ENCODE results near the gene LDHAL6A. TPM values are rescaled to one million over a fixed set of nuclear protein-coding genes. Genes with fewer than 3 reads are reported as not detected.
A peak's percentile ranks its signal among the peaks of the same experiment; 100 is the strongest.

The LDHAL6A gene
- polyA plus RNA-seq, 2 donors: not detected

DNA sequence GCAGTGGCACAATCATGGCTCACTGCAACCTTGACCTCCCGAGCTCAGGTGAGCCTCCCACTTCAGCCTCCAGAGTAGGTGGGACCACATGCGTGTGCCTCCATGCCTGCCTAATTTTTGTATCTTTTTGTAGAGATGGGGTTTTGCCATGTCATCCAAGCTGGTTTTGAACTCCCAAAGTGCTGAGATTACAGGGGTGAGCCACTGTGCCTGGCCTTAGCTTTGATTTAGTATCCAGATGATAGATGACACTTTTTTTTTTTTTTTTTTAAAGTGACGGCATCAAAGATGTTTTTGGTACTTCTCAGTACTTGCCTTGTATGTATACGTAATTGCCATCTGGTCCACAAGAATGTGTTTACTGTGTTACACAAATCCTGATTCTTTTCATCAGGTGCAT is 23.4 kb downstream of the LDHAL6A start:
- Histone ChIP-seq H3K27ac (ENCODE audit: low read depth in 2 of 2, low read length in 1 of 2) (no peak overlapping the region), H3K36me3 (ENCODE audit: control insufficient read depth in 2 of 2, insufficient read depth in 2 of 2, low read length in 1 of 2) (peaks cover 9 to 23% of the 10 kb centered on the region in 2 donors), H3K27me3 (ENCODE audit: control insufficient read depth in 1 of 2, insufficient read depth in 2 of 2, low read length in 2 of 2) (no peaks in the 10 kb centered on the region), H3K9me3 (ENCODE audit: control insufficient read depth in 2 of 2, insufficient read depth in 1 of 2, low read depth in 1 of 2, low read length in 1 of 2) (no peaks in the 10 kb centered on the region), H3K4me1 (ENCODE audit: control insufficient read depth in 2 of 2, insufficient read depth in 2 of 2, low read length in 1 of 2) (no peaks in the 10 kb centered on the region), H3K4me3 (ENCODE audit: low read depth in 1 of 2, low read length in 2 of 2) (no peak overlapping the region)
- 93 to 95% methylated on average over 4 of the region's 4 CpGs for WGBS, 2 donors

DNA sequence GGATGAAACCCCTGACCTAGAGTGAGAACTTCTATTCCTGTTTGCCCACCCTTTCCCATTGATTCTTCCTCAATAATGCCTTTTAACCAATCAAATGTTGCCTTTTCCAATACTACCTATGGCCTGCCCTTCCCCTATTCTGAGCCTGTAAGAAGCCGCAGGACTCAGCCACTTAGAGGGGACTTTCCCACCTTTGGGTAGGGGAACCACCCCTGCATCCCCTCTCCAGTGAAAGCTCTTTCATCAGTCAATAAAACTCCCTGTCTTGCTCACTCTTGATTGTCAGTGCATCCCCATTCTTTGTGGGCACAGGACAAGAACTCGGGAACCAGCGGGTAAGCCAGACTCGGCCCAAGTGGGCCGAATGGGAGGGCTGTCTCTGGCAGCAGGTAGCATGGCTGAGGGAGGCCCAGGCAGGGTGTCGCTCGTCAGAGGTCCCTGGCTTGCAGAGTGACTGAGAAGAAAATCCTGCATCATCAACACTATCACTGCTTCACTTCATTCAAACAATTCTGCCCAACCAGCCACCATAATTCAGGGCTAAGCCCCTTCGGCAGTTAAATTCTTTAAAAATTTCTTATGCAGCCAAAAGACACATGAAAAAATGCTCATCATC is 30.4 kb downstream of the LDHAL6A start:
- Histone ChIP-seq H3K4me1 (ENCODE audit: control insufficient read depth in 2 of 2, insufficient read depth in 2 of 2, low read length in 1 of 2) (peaks cover 0 to 4% of the 10 kb centered on the region in 2 donors), H3K9me3 (ENCODE audit: control insufficient read depth in 2 of 2, insufficient read depth in 1 of 2, low read depth in 1 of 2, low read length in 1 of 2) (no peaks in the 10 kb centered on the region), H3K27ac (ENCODE audit: low read depth in 2 of 2, low read length in 1 of 2) (no peak overlapping the region), H3K4me3 (ENCODE audit: low read depth in 1 of 2, low read length in 2 of 2) (no peak overlapping the region), H3K27me3 (ENCODE audit: control insufficient read depth in 1 of 2, insufficient read depth in 2 of 2, low read length in 2 of 2) (no peaks in the 10 kb centered on the region), H3K36me3 (ENCODE audit: control insufficient read depth in 2 of 2, insufficient read depth in 2 of 2, low read length in 1 of 2) (peaks cover 4 to 22% of the 10 kb centered on the region in 2 donors)
- WGBS, 2 donors: 94 to 96% methylated on average over 8 of the region's 8 CpGs

DNA sequence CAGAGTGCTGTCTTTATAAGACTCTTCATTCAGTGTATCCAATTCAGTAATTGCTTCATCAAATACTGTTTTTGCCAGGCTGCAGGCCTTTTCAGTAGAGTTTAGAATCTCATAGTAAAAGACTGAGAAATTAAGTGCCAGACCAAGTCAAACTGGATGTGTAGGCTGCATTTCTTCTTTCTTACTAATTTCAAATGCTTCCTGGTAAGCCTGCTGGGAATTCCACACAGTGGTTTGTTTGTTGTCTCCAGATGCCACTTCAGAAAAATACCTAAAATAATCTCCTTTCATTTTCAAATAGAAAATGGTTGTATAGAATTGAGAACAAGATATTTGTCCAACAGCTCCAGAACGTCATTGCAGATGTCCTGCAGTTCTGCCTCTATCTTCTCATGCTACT is 34.7 kb downstream of the LDHAL6A start:
- Histone ChIP-seq H3K27ac (ENCODE audit: low read depth in 2 of 2, low read length in 1 of 2) (peak overlapping the region in 1 of 2 donors; percentile 44), H3K4me3 (ENCODE audit: low read depth in 1 of 2, low read length in 2 of 2) (no peak overlapping the region)

DNA sequence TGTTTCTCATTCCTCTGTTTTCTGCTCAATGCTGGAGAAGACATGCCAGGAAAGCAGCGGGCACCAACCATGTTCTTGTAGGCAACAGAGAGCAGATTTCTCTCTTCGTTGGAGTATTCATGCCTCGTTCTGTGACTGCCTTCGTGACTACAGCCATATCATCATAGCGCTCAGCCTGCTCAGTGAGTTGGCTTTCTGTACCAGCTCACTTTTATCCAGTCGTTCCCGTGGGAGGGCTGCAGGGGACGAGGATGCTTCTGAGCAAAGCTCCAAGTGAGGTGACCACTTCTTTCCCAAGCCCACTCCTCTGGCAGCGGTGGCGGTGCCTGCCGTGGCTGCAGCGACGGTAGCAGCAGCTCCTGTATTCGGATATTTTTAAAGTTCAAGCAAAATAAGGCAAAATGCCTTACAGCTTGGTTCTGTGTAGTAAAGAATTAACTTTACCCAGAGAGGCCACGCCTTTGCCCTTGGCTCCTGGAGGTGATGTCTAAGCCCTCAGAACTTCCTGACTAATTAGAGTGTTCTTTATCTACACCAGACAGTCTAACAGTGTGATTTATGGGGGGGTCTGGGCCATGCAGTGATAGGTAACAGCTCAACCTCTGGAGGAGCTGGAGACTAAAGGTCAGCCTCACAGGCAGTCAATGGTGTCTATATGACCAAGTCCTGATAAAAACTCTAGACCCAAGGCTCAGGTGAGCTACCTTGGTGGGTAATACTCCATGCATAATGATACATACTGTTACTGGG is 35.3 kb downstream of the LDHAL6A start:
- peaks cover 0 to 4% of the 10 kb centered on the region in 2 donors for H3K4me1 ChIP-seq (ENCODE audit: control insufficient read depth in 2 of 2, insufficient read depth in 2 of 2, low read length in 1 of 2)
- H3K27ac ChIP-seq (ENCODE audit: low read depth in 2 of 2, low read length in 1 of 2): peak overlapping the region in 1 of 2 donors; percentile 44
- 85 to 93% methylated on average over 15 of the region's 15 CpGs for WGBS, 2 donors
- no peaks in the 10 kb centered on the region for H3K27me3 ChIP-seq (ENCODE audit: control insufficient read depth in 1 of 2, insufficient read depth in 2 of 2, low read length in 2 of 2)
- no peaks in the 10 kb centered on the region for H3K9me3 ChIP-seq (ENCODE audit: control insufficient read depth in 2 of 2, insufficient read depth in 1 of 2, low read depth in 1 of 2, low read length in 1 of 2)
- no peak overlapping the region for H3K4me3 ChIP-seq (ENCODE audit: low read depth in 1 of 2, low read length in 2 of 2)
- peaks cover 0 to 14% of the 10 kb centered on the region in 2 donors for H3K36me3 ChIP-seq (ENCODE audit: control insufficient read depth in 2 of 2, insufficient read depth in 2 of 2, low read length in 1 of 2)

More for the DNA sequence above, 34.7 kb downstream of the LDHAL6A start:
- Histone ChIP-seq H3K9me3 (ENCODE audit: control insufficient read depth in 2 of 2, insufficient read depth in 1 of 2, low read depth in 1 of 2, low read length in 1 of 2) (no peaks in the 10 kb centered on the region), H3K36me3 (ENCODE audit: control insufficient read depth in 2 of 2, insufficient read depth in 2 of 2, low read length in 1 of 2) (peaks cover 0 to 15% of the 10 kb centered on the region in 2 donors), H3K27me3 (ENCODE audit: control insufficient read depth in 1 of 2, insufficient read depth in 2 of 2, low read length in 2 of 2) (no peaks in the 10 kb centered on the region), H3K4me1 (ENCODE audit: control insufficient read depth in 2 of 2, insufficient read depth in 2 of 2, low read length in 1 of 2) (peaks cover 0 to 4% of the 10 kb centered on the region in 2 donors)
- WGBS, 2 donors: 80 to 87% methylated on average over 1 of the region's 1 CpG

DNA sequence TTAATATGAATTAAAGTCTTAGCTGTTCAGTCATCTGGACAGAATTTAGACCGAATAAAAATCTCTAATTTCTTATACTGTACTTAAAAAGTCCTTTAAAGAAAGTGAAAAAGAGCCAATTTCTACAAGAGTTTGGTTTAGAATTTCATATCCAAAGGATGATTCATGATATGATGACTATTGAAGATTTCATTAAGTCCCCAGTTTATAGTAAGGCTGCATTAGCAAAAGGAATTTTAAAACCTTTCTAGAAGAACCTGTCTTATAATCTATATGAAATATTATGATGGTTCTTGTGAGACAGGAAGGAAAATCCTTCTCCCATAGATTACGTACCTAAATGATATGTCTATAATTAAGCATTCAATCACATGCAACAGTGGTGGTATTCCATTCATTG is 36.3 kb downstream of the LDHAL6A start:
- peaks cover 0 to 4% of the 10 kb centered on the region in 2 donors for H3K4me1 ChIP-seq (ENCODE audit: control insufficient read depth in 2 of 2, insufficient read depth in 2 of 2, low read length in 1 of 2)
- H3K9me3 ChIP-seq (ENCODE audit: control insufficient read depth in 2 of 2, insufficient read depth in 1 of 2, low read depth in 1 of 2, low read length in 1 of 2): no peaks in the 10 kb centered on the region
- no peak overlapping the region for H3K4me3 ChIP-seq (ENCODE audit: low read depth in 1 of 2, low read length in 2 of 2)
- WGBS, 2 donors: 86 to 92% methylated on average over 2 of the region's 2 CpGs
- H3K27me3 ChIP-seq (ENCODE audit: control insufficient read depth in 1 of 2, insufficient read depth in 2 of 2, low read length in 2 of 2): no peaks in the 10 kb centered on the region
- H3K27ac ChIP-seq (ENCODE audit: low read depth in 2 of 2, low read length in 1 of 2): no peak overlapping the region
- H3K36me3 ChIP-seq (ENCODE audit: control insufficient read depth in 2 of 2, insufficient read depth in 2 of 2, low read length in 1 of 2): peaks cover 0 to 16% of the 10 kb centered on the region in 2 donors

DNA sequence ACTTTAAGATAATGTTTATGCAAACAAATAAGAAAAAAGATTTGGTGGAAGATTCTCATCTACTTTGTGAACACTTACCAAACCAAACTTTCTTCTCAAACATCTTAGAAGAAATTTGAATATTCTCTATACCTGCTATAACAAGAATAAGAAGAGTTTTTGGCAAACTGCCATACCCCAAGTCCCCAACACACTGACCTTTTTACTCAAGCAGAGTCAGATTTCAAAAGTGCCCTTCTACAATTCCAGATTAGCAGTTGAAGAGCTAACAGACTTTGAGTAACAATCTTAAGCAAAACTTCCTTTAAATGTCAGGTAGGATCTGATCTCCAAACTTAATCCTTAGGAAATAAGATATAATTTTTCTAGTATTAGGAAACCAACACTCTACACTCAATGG is 37.2 kb downstream of the LDHAL6A start:
- peak overlapping the region in 1 of 2 donors; percentile 42 for H3K27ac ChIP-seq (ENCODE audit: low read depth in 2 of 2, low read length in 1 of 2)

DNA sequence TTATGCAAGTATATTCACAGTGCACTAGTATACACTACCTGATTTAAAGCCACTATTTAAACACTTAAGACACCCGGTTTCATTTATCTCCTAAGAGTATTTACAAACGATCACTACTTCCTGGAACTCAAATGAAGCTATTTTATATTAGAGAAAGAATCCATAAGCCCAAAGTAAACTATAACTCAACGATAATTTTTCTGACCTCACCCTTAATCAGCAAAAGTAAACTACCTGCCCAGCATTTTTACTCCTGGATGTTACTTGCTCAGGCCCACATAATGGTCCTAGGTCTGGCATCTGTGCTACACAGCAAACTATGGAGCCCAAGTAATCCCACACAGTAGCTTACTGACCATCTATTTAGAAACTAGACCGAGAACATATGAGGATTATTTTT is 37.7 kb downstream of the LDHAL6A start:
- Histone ChIP-seq H3K4me3 (ENCODE audit: low read depth in 1 of 2, low read length in 2 of 2) (no peak overlapping the region), H3K36me3 (ENCODE audit: control insufficient read depth in 2 of 2, insufficient read depth in 2 of 2, low read length in 1 of 2) (peaks cover 5 to 15% of the 10 kb centered on the region in 2 donors), H3K27ac (ENCODE audit: low read depth in 2 of 2, low read length in 1 of 2) (peak overlapping the region in 1 of 2 donors; percentile 22), H3K9me3 (ENCODE audit: control insufficient read depth in 2 of 2, insufficient read depth in 1 of 2, low read depth in 1 of 2, low read length in 1 of 2) (no peaks in the 10 kb centered on the region), H3K4me1 (ENCODE audit: control insufficient read depth in 2 of 2, insufficient read depth in 2 of 2, low read length in 1 of 2) (peaks cover 0 to 4% of the 10 kb centered on the region in 2 donors), H3K27me3 (ENCODE audit: control insufficient read depth in 1 of 2, insufficient read depth in 2 of 2, low read length in 2 of 2) (no peaks in the 10 kb centered on the region)
- 54 to 56% methylated on average over 4 of the region's 4 CpGs for WGBS, 2 donors

More for the DNA sequence above, 37.2 kb downstream of the LDHAL6A start:
- Histone ChIP-seq H3K9me3 (ENCODE audit: control insufficient read depth in 2 of 2, insufficient read depth in 1 of 2, low read depth in 1 of 2, low read length in 1 of 2) (no peaks in the 10 kb centered on the region), H3K4me3 (ENCODE audit: low read depth in 1 of 2, low read length in 2 of 2) (no peak overlapping the region), H3K36me3 (ENCODE audit: control insufficient read depth in 2 of 2, insufficient read depth in 2 of 2, low read length in 1 of 2) (peaks cover under 1 to 16% of the 10 kb centered on the region in 2 donors), H3K27me3 (ENCODE audit: control insufficient read depth in 1 of 2, insufficient read depth in 2 of 2, low read length in 2 of 2) (no peaks in the 10 kb centered on the region), H3K4me1 (ENCODE audit: control insufficient read depth in 2 of 2, insufficient read depth in 2 of 2, low read length in 1 of 2) (peaks cover 0 to 4% of the 10 kb centered on the region in 2 donors)

DNA sequence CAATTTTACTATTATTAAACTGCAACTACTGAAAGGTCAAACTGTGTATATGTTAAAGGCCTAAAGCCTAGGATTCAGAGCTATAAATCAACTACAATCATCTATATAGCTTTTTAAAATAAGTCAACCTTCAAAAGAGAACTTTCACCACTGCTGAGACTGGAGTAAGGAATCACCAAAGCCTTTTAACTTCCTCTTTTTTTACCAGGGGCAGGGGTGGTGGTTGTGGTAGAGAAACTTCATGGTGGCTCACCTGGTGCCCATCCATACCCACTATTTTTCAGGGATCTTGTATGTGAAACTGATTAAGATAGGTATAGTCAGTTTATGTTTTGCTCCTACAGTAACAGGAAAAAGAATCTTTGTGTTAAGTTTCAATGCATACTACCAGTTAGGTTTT is 39.6 kb downstream of the LDHAL6A start:
- Histone ChIP-seq H3K4me1 (ENCODE audit: control insufficient read depth in 2 of 2, insufficient read depth in 2 of 2, low read length in 1 of 2) (peaks cover 0 to 4% of the 10 kb centered on the region in 2 donors), H3K36me3 (ENCODE audit: control insufficient read depth in 2 of 2, insufficient read depth in 2 of 2, low read length in 1 of 2) (peaks cover 6 to 10% of the 10 kb centered on the region in 2 donors), H3K9me3 (ENCODE audit: control insufficient read depth in 2 of 2, insufficient read depth in 1 of 2, low read depth in 1 of 2, low read length in 1 of 2) (no peaks in the 10 kb centered on the region)

DNA sequence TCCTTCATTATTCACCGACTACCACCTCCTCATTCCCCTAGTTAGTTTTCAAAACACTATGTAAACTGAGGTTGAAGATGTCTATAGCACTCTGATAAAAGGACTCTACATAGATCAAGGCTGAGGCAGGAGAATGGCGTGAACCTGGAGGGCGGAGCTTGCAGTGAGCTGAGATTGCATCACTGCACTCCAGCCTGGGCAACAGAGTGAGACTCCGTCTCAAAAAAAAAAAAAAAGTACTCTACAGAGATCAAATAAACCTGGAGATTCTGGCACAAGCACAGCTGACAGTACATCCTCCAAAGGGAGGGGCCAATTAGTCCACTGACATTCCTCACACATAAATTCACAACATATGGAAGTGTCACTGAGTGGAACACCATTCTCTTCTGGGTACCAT is 40.0 kb downstream of the LDHAL6A start:
- H3K27me3 ChIP-seq (ENCODE audit: control insufficient read depth in 1 of 2, insufficient read depth in 2 of 2, low read length in 2 of 2): no peaks in the 10 kb centered on the region
- peaks cover 6 to 8% of the 10 kb centered on the region in 2 donors for H3K36me3 ChIP-seq (ENCODE audit: control insufficient read depth in 2 of 2, insufficient read depth in 2 of 2, low read length in 1 of 2)
- H3K4me1 ChIP-seq (ENCODE audit: control insufficient read depth in 2 of 2, insufficient read depth in 2 of 2, low read length in 1 of 2): peaks cover 0 to 2% of the 10 kb centered on the region in 2 donors
- no peaks in the 10 kb centered on the region for H3K9me3 ChIP-seq (ENCODE audit: control insufficient read depth in 2 of 2, insufficient read depth in 1 of 2, low read depth in 1 of 2, low read length in 1 of 2)
- H3K4me3 ChIP-seq (ENCODE audit: low read depth in 1 of 2, low read length in 2 of 2): no peak overlapping the region
- H3K27ac ChIP-seq (ENCODE audit: low read depth in 2 of 2, low read length in 1 of 2): no peak overlapping the region
- WGBS, 2 donors: 80 to 82% methylated on average over 4 of the region's 4 CpGs

More for the DNA sequence above, 39.6 kb downstream of the LDHAL6A start:
- Histone ChIP-seq H3K27me3 (ENCODE audit: control insufficient read depth in 1 of 2, insufficient read depth in 2 of 2, low read length in 2 of 2) (no peaks in the 10 kb centered on the region), H3K27ac (ENCODE audit: low read depth in 2 of 2, low read length in 1 of 2) (no peak overlapping the region), H3K4me3 (ENCODE audit: low read depth in 1 of 2, low read length in 2 of 2) (no peak overlapping the region)

All from esophagus (tissue), 2 donors.